ENCODE measurements around the gene ACER3. TPM values are rescaled to one million over a fixed set of nuclear protein-coding genes. Genes with fewer than 3 reads are reported as not detected.

ACER3 gene
- total RNA-seq, 1 donor from 2014 or later = 30.1 TPM

- no peak for DNase-seq
Observed at GRCh38 chr11:77063861-77064260, 203.1 kb downstream of the ACER3 start.

- no peak for DNase-seq
Observed at GRCh38 chr11:77064648-77065217, 204.0 kb downstream of the ACER3 start.

DNA sequence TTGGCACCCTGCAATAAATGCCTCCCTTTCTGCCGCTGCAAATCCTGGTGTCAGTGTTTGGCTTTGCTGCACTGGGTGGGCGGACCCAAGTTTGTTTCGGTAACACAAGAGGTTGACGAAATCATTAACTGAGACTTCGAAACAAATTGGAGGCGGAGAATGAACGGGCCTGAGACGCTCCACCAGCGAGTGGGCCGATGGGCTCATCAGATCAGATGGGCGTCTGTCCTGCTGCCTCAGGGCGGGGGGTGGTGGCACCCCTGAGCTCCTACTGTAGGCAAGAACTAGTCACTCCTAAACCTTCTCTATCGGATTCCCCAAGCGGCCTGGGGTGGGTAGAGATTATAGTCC, 205.1 kb downstream of the ACER3 start:
- DNase-seq = peak; percentile 25

DNA sequence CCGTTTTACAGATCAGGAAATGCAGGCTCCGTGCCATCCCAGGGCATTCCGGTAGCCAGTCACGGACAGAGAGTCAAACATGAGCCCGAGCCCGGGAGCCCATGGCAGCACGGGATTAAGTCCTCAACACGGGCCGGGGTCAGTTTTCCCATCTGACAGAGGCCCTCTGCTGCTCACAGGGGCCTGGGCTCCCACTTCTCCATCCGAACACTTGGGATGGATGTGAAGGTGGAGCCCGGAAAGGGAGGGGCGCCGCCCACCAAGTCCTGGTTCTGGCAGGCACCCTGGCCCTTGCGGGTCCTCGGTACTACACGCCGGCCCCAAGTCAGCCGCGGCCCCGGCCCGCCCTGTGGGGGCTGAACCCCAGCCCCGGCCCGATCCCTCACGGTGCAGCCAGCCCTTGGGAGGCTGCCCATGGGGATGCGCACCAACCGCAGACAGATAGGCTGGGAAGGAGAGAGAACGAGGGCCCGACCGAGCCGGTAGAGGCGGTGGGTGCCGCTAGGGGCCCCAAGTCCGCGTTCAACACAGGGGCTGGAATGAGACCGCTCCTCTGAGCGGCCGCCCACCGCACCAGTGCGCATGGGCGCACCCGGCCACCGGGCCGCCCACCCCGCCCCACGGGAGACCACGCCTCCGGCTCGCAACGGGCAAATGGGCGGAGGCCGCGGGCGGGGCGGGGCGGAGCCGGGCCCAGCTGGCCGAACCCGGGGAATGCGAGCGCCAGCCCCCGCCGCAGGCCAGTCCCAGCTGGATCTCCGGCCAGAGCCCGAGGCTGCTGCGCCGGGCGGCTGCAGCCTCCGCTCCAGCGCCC, 205.7 kb downstream of the ACER3 start, which contains the start of gene CAPN5:
TSS of gene CAPN5 (plus strand) at position 743 of the 814 bp plus-strand sequence. CDS start 17,916 bp downstream, outside the sequence.
- DNase-seq = peak; percentile 96

- DNase-seq = no peak
Observed at GRCh38 chr11:77067861-77068443, 207.2 kb downstream of the ACER3 start.

DNA sequence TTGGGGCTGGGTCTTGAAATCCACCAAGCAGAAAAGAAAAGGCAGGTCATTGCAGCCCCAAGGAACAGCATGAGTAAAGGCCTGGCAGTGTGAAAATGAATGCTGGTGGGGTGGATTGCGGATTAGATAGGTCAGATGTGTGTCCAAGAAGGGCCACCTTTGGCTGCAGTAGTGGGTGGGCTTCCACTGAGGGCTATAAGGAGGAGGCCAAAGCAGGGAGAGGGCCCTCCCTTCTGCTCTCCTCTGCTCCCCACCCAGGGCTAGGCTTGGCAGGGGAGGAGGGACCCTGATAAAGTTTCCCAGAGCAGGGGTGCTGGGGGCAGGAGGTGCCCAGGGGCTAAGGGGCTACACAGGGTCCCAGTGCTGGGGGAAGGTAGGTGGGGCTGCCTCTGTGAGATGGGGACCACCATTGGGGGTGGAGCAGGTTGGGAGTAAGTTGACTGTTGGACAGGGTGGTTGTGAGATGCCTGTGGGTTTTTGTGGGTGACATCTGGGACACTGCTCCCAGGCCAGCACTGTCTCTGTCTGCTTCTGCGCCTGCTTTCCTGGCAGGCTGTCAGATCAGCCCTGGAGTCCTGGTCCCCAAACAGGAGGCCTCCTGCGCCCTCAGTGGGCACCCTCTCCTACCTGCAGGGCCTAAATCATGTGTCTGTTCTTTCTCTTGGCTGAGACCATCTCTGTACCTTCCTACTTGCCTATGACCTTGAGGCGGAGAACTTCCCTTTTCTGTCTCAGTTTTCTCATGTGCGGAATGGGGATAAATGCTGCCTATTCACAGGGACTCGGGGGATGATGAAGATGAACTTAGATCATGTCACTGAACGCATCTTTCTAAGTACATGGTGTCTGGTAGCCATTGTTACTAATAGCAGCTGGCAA, 208.0 kb downstream of the ACER3 start:
- no peak for DNase-seq

DNA sequence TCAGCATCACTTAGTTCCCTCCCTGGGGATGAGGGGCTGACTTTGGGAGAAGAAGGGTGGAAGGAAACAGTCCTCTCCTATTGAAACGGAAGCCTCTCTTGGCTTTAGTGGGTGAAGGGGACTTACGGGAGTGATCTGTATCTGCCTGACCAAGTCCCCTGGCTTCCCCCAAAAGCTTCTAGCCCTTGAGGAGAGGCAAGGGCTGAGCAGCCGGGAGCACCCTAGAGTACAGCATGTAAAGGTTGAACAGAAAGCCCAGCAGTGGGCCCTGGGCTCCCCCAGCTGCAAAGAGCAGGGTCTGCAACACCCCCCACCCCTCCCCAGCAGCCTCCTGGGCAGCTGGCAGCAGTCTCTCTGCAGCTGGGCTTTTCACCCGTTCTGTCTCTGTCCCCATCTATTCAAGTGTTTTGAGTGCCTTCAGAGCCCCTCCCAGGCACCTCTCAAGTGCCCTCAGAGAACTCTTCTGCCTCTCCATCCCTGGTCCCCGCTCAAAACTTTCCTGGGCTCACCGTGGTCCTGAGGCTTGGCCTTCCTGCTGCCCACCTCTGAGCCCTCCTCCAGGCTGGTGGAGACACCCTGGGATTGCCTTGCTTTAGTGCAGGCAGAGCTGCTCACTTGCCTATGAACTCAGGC, 208.7 kb downstream of the ACER3 start:
- no peak for DNase-seq

GRCh38 chr11:77069969-77070582, 209.4 kb downstream of the ACER3 start:
- DNase-seq = no peak

DNA sequence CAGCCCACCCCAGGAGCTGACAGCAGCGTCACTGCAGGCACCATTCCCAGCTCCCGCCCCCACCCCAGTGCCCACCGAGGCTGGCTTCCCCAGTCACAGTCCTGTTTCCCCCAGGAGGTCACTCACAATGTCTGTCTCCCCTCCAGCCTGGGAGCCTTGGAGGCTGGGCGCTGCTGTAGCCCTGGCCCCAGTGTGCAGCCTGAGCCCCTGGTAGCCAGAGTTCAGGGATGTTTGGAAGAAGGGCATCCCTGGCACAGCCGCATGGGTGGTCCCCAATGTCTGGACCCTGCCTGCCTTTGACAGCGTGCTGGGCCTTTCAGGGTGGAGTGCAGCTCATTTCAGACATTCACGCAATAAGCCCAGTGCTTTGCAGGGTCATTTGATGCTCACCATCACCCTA, 210.4 kb downstream of the ACER3 start:
- no peak for DNase-seq

DNA sequence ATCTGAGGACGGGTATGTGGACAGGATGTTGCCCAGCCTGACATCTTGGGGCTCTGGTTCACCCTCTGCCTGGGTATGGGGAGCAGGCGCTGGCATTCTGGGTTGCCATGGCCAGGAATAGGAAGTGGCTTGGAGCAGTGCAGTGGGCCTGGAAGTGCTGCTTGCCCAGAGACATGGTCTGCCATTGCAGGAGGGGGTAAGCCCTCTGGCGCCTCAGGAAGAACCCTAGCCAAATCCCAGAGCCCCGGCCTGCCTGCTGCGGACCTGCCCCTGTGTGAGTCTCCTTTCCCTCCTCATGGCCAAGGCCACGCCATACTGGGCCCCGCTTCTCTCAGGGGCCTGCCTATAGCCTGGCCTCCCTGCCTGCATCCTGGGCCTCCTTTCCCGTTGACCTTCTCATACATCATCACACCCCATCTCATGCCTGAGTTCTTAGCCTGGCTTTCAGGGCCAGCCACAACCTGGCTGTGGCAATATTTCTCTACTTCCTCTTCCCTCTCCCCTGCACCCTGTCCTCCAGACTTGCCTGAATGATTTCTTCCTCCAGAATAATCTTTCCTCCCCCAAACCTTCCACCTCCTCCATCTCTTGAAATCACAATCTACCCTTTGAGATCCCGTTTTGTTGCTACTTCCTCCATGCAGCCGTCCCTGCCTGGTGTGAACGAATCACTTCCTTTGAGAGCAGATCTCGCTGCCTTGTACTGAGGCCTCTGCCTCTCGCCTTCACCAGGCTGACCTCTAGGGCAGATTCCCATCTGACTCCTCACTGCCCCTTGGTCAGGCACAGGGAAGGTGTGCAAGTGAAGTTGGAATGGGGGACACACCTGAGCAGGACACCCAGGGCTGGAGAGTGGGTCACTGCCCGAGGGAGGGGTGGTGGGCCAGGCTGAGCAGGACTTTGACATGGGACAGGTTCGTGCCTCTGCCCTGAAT, 211.2 kb downstream of the ACER3 start:
- DNase-seq = peak; percentile 40

DNA sequence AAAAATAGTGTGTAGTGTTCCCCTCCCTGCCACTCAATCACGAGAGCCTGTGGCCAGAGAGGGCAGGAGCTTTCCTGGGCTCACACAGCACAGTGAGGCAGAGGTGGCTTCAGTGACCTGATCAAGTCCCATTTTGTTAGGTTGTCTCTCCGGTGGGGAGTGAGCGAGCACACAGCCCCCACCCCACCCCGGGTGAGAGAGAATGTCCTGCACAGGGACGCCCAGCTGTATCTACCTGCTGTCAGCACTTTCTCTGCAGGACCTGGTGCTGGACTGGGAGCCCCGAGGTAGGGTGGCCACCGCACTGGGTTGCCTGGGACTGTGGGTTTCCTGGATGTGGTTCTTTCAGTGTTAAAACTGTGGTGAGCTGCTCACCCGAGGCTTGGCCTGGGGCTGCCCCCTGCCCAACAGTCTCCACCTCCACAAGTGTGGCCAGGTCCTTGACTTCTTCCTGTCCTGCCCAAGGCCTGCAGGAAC, 212.2 kb downstream of the ACER3 start:
- DNase-seq = no peak

DNA sequence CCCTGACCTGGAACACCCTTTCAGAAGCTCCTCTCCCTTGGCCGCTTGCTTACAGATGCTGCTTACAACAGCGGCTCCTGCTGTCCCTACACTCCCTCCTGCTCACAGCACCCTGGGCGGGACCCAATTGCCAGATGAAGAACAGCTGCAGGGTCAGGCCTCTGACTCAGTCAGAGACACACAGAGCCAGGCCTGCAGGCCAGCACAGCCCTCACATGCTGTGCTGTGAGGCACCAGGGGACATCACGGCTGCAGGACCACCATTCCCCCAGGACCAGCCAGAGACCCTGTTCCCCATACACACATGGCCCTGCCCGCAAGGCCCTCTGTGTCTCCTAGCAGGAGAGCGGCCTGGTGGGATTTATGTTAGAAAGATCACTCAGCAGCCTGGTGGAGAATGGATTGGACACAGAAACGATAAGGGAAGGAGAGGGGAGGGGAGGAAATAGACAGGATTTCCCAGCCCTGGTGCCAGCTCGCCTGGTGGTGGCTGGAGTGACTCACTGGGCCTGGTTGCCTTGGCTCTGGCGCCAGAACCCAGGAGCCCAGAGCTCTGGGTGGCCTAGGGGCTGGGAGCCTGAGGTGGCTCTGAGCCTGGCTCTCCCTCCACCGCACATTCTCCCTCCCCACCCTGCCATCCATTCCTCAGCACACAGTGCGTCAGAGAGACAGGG, 212.7 kb downstream of the ACER3 start:
- DNase-seq = peak; percentile 77

GRCh38 chr11:77074205-77074604, 213.5 kb downstream of the ACER3 start:
- DNase-seq = no peak

- DNase-seq = no peak
Observed at GRCh38 chr11:77074626-77075221, 214.0 kb downstream of the ACER3 start.

DNA sequence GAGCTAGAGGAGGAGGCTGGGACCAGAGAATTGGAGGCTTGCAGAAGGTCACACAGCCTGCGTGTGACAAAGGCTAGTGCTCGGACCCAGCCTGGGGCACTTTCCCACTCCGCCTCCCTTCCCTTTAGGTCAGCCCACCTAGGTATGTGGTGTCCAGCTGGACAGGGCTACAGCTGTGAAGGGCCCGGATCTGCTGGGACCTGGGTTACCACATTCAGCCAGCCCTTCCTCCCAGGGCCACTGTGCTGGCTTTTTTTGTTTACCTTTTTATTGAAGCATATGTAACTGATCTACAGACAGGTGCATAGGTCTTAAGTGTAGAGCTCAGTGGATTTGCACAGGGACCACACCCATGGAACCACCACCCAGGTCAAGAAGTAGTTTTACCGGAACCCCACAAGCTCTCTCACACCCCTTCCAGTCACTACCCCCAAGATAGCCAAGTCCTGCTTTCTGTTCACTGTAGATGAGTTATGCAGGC, 214.7 kb downstream of the ACER3 start:
- no peak for DNase-seq
